HG02588 (cell line): ENCODE data around the gene ELOVL4.

Experiments used
- ATAC-seq: cut with Tn5 transposase; IDR thresholded peaks from one replicate; pipeline ENCODE4 v1.9.1; 2021; ENCODE audit warnings: mild to moderate bottlenecking, moderate library complexity; ENCODE audit not compliant: unreplicated experiment

Gene ELOVL4

DNA sequence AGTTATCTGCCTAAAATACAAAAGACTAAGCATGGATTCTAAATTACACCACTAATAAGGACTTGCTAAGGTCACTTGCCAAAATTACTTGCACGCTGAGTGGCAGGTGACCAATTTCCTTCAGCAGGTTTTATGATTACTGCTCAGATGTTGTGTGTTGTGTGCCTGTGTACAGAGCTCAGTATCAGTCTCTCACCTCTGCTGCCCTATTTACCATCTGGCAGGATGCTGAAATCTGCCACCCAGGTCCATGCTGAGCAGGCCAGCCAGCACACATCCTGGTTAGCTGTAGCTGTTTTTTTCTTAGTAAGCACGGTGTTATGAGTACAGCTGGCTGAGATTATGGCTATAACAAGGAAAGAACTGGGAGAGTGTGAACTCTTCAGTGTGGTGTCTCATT is 34.0 kb downstream of the ELOVL4 start:
- no peak for ATAC-seq

DNA sequence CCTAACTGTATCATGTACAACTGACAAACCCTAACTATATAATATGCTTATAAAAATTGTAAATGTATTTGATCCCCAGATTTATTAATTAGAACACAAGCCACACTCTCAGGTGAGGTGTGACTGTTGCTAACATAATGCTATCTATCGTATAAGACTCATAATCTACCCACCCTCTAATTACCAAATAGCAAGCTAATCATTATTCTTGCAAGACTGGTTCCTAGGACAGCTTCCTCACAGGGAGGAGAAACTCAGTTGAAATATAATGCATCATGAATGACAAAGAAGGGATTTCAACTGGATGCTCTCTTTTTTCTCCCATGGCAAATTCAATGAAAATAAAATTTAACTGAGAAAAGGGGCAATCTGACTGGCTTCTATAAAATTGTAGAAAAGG is 35.4 kb downstream of the ELOVL4 start:
- no peak for ATAC-seq

DNA sequence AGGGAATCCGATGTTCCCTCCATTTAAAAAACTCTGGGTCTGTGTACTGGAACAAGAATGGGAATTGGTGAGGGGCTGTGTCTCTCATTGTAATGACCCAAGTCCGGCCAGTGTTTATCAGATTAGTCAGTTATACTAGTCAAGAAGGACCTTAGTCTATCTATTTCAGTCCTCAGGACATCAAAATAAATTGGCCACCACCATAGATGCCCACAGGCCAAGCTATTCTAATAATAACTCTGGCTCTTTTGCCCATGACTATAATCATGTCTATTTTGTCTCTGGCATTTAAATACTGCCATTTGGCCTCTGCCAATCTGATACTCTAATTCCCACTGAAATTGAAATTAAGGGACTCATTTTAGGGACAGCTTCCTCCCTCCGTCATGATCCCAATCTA is 37.8 kb downstream of the ELOVL4 start:
- no peak for ATAC-seq

DNA sequence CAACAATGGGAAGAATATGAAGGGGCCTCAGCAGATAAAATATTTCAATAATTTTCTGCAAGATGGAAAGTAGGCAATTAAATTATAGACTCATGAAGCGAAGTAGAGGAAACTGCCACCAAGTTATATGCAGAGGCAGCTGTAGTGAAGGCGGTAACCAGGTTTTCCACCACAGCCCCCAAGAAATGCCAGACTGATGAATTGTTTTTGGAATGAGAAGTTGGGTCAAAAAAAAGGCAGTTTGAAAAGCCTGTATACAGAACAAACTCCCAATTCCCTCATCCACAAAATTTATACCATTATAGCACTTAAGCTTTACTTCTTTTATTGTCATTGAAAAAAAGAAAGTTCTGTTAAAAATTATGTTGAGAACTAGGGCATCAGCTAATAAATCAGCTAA is 45.3 kb downstream of the ELOVL4 start:
- no peak for ATAC-seq

DNA sequence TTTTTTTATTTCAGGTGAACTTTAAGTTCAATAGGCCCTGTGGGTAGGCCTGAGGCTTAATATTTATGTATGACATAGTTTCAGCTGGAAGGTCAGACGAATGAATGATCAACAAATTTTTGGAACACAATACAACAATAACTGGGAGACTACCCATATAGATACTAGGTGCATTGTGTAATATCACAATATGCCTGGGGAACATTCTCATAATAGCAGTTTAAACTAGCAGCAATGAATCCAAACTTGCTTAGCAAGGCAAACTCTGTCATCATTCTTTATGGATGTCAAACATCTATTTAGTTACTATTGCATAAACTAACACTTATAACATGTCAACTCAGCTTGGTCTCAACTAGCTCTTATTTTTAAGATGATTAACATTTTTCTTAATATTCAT is 49.3 kb downstream of the ELOVL4 start:
- no peak for ATAC-seq

DNA sequence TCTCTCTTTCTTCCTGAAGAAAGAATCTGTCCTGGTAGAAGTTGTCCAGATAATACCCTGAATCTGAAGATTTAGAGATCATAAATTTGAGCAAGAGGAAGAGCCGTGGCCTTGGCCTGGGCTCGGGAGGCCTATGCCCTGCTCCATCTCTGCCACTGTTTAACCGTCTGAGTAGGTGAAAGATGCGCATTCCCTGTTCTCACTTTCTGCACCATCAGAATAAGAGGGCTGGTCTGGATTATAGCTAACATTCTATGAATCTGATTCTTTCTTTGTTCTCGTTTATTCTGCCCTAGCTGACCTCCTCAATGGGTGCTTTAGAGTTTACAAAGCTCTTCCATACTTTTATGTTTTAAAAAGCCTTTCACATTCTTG is 51.3 kb downstream of the ELOVL4 start:
- ATAC-seq: no peak

DNA sequence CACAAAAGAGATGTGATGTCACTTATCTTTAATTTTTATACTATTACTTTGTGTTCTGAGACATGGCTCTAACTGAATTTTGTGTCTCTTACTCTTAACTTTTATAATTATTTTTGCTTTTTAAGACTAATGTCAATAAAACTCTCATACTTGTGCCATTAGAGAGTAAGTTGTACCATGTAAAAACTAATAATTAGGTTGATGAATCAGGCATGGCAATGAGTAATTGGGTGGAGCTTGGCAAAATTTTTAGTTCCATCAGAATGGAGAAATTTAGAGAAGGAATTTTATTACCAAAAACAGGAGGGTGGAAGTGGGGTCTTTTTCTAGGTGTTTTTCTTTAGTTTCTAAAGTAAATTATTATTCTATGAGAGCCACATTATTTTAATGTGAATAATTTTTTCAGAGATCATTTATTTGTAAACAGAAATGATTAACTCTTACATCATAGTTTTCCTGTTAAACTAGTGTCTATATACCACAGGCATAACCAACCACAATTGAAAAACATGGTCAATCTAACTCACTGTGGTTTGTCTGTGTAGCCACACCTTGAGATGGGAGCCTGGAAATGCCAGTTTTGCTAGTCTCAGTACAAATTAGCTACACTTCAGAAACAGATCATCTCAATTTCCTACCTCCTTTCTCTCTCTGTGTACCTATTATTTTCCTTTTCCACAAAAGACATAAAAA is 51.8 kb downstream of the ELOVL4 start:
- no peak for ATAC-seq

DNA sequence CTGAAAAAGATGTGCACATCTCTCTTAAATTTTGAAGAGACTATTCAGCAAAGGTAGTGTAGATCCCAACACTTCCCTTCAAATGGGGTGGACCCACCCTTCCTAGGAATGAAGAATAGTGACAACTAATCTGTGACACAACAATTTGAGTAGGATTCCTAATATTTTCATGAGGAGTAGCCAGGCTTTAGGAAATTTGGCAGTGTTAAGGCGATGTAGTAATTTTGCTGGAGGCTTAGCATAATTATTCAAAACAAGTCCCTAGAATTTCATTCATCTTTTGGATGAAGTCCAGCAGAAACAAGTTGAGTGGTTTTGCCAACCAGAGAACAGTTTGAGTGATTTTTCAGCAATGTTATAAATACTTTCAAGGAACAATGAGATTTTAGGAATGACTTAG is 52.4 kb downstream of the ELOVL4 start:
- no peak for ATAC-seq

DNA sequence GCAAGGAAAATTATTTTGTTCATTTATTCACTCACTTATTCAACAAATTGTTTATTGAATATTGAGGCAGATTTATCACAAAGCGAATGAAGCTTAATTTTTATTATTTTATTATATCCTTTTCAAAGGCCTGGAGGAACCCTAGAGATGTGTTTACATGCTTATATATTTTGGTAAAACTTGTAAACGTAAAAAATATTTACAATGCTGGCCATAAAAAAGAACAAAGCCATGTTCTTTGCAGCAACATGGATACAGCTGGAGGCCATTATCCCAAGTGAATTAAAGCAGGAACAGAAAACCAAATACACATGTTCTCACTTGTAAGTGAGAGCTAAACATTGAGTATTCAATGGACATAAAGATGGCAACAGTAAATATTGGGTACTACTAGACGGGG is 58.8 kb downstream of the ELOVL4 start:
- ATAC-seq: no peak

DNA sequence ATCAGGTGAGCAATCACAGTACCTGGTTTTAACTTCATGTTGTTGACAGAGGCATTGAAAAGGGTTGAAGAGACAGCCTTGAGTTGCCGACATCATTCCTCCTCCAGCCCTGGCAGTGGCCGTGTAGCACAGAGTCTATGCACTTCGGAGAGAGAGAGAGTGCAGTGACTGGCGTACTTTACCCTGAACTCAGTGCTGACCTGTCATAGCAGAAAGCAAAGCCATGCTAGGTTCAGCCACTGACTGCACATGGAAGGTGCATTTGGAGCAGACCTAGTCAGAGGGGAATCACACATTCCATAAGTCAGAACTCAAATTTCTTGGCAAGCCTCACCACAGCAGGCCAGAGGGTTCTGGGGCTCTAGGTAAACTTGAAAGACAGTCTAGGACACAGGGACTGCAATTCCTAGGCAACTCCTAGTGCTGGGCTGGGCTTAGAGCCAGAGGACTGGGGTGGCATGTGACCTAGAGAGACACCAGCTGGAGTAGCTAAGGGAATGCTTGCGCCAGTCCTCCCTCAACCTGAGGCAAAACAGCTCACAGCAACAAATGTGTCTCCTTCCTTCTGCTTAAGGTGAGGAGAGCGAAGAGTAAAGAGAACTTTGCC is 69.1 kb downstream of the ELOVL4 start:
- ATAC-seq: no peak

DNA sequence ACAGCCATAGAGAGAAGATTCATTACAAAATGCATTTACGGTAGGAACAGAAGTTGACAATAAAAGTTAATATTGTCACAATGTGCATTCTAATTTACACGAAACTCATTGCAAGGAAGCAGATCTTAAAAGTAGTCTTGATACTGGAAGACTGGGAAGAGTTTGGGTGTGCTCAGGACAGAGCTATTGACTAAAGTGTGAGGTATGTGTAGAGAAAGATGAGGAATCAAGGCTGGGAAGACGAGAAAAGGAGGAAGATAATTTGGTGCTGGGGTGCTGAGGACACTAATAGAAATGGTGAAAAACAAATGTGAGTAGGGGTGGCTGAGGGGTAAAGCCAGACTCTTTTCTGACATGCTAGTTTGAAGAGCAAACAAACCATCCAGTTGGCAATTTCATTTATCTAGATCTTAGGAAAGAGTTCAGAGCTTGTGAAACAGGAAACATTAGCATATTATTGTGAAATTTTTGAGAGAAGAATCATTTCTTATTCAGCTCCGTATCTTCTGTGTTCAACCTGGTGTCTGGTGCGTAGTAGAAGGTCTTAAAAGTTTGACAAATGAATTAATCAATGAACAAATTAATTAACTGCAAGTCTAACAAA is 72.7 kb downstream of the ELOVL4 start:
- ATAC-seq: no peak

DNA sequence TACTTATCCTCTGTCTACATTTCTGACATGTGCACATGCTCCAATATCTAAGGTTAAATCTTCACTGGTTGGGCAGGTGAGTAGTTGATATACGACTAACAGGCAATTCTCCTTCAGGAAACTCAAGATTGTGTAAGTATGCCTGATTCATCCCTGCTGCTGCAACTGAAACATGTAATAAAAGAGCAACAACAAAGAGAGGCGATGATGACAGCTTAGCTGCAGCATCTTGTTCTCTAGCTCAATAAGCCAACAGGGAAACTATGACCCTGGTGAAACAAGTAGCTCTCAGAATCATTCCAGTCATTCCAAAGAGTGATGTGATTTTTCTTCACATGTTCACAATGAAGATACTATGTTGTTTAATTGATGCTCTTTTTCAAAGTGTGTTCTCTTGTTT is 74.4 kb downstream of the ELOVL4 start:
- ATAC-seq: no peak

DNA sequence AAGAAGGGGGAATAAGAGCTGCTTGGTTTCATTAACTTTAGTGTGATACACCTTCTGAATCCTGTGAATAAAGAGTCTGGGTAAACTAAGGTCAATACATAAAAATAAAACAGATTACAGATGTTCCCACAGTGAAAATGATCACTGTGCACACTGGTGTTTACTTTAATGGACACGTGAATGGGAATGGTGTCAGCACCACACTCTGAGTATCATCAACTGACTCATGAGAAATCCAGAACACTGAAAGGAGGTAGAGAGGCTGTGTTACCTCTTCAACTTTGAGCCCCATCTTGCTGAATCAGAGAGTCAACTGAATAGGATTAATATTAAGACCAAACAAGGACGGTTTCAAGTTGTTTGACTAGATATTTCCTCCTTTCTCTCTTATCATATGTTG is 75.0 kb downstream of the ELOVL4 start:
- ATAC-seq: no peak

DNA sequence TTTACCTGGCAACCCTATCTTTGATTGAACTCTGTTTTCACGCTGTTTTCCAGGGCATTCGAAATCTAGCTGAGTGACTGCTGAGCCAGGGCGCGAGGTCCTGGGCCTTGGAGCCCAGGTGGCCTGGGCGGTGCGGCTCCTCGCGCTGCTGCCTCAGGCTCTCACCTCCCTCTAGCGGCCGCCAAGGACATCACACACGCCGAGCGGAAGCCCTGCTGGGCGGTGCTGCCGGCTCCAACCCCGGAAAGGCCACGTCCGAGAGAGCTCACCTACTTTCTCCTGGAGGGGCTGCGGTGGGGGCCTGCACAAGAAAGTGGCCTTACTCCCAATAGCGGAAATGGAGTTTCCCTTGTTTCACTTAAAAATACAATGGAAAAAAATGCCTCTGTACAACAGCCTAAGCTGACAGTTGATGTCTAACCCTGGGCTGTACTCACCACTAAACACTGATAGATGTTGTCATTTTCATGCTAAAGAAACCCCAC is 77.7 kb downstream of the ELOVL4 start:
- ATAC-seq: peak; percentile 100

DNA sequence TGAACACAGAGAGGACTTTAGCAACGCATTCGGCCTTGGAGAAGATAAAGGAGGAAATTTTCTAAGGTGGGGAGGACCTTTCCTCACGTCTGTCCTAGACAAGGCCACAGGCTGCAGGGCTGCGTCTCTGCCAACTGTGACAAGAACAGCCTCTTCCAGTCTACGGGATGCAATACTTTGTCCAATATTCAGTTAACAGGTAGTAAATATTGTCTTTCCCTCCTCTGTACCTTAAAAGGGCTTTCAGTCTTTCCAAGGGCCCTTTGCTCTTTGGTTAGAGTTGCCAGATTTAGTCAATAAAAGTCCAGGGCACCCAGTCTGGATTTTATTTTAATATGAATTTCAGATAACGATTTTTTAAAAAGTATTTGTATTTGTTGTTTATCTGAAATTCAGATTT is 78.2 kb downstream of the ELOVL4 start:
- no peak for ATAC-seq

DNA sequence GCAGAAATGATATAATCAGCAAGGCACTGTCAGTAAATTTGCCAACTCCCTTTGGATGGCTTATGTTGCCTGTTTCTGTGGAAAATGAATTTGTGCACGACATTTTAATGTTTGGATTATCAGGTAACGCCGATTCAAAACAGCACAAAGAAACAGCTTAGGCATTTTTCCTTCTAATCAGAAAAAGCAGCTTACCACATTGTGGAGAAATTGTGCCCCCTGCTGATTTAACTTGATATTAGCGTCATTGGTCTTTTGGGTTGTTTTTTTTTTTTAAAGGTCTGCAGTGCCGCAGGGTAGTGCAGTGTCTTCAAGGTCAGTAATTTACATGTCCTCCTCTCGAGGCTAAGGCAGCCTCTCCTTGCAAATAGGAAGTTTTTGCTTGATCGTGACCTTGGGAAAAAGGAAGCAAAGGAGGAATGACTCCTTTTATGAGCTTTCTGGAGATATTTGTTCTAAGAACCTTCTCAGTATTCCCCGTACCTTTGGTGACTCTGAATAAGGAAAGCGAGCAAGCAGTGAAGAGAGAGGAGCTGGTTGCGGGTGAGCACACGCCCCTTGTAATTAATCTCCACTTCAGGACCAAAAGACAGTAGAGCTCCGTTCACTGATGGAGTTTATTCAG is 79.1 kb downstream of the ELOVL4 start:
- ATAC-seq: no peak
